ENCODE results near the gene SYNE1.
A peak's percentile ranks its signal among the peaks of the same experiment; 100 is the strongest.
"Not testable (repeated sequence)": the region's sequence is repeated elsewhere in the genome, so short reads cannot be mapped to it uniquely, and the experiment has no call there.

SYNE1 gene

DNA sequence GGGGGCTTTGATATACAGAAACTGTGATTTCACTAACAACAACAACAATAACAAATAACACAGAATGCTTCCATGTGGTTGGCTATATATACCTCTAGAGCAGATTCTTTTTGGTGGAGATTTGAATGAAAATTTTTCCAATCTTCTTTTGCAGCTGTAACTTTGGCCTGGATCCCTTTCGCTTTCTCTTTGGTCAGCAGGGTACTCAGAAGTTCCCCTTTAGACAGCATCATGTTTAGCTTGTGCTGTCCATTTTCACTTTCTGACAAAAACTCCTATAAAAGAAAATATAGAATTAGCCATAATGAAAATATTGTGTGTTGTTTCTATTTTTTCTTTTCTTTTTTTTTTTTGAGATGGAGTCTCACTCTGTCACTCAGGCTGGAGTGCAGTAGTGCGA is 264.2 kb downstream of the SYNE1 start:
- DNase-seq (ENCODE audit: low read depth): no peak

DNA sequence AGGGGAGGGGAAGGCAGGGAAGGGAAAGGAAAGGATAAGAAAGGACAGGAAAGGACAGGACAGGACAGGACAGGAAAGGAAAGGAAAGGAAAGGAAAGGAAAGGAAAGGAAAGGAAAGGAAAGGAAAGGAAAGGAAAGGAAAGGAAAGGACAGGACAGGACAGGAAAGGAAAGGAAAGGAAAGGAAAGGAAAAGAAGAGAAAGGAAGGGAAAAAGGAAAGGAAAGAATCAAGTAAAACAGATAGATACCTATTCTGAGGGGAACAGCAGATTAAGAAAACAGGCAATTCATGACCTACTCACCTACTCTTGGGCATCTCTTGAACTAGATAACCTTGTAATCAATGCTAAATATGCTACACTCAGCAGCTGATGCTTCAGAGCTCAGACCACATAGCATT is 265.4 kb downstream of the SYNE1 start:
- DNase-seq (ENCODE audit: low read depth): no peak

- no peak for DNase-seq (ENCODE audit: low read depth)
Observed at GRCh38 chr6:152368751-152369624, 268.2 kb downstream of the SYNE1 start.

GRCh38 chr6:152364866-152365265 is 272.3 kb downstream of the SYNE1 start:
- no peak for DNase-seq (ENCODE audit: low read depth)

DNA sequence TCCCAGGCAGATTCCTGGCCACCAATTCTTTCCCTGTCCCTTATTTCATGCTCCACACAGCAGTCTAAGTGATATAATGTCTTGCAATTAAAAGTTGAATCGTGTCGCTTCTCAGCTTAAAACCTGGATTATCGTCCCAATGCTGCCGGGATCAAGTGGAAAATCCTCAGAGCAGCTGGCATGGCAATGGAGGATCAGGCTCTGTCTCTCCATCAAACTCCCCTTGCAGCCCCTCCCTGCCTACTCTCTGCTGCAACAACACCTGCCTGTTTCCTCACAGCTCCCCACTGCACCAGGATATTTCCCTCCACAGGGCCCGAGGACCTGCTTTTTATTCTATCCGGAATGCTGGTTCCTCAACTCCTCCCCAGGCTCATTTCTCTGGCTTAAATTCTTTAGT is 277.1 kb downstream of the SYNE1 start:
- no peak for DNase-seq (ENCODE audit: low read depth)

GRCh38 chr6:152356662-152357061 is 280.5 kb downstream of the SYNE1 start:
- no peak for DNase-seq (ENCODE audit: low read depth)

GRCh38 chr6:152356016-152356415 is 281.1 kb downstream of the SYNE1 start:
- no peak for DNase-seq (ENCODE audit: low read depth)

- DNase-seq (ENCODE audit: low read depth): no peak
Observed at GRCh38 chr6:152355166-152355565, 282.0 kb downstream of the SYNE1 start.

- no peak for DNase-seq (ENCODE audit: low read depth)
Observed at GRCh38 chr6:152353440-152353839, 283.7 kb downstream of the SYNE1 start.

- DNase-seq (ENCODE audit: low read depth): no peak
Observed at GRCh38 chr6:152351742-152352141, 285.4 kb downstream of the SYNE1 start.

- no peak for DNase-seq (ENCODE audit: low read depth)
Observed at GRCh38 chr6:152351110-152351509, 286.1 kb downstream of the SYNE1 start.

DNA sequence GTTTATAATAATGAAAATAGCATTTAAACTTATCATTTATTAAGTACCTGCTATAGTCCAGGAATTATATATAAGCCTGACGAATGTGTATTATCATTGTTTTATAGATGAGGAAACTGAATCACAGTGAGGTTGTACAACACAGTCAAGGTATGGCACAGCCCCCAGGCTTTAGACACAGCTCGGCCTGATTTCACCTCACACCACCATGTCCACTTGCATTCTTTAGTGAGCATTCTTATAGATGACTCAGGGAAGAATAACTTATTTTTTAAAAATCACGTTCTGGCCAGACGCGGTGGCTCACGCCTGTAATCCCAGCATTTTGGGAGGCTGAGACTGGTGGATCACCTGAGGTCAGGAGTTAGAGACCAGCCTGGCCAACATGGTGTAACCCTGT is 289.0 kb downstream of the SYNE1 start:
- DNase-seq (ENCODE audit: low read depth): no peak

DNA sequence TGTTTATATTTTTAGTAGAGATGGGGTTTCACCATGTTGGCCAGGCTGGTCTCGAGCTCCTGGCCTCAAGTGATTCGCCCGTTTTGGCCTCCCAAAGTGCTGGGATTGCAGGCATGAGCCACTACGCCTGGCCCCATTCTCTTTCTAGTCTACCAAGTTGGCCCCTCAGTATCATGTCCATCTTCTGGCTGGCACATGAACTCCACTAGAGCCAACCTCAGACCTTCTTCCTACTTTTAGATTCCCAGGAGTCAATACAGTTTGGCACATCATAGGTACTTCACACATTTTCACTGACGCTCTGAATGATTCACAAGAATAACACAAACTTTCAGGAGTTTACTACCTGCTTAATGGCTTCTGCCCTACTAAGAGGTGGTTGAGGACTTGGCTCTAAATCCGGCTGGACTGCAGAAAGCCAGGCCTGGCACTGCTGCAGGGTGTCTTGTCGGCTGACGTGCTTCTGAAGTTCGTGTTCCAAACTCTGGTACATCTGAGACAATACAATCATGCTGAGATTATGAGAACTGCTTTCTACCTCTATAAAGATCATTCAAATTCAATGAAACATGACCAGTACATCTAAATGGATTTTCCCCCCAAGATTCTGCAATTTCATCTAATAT is 293.3 kb downstream of the SYNE1 start:
- DNase-seq (ENCODE audit: low read depth): no peak

DNA sequence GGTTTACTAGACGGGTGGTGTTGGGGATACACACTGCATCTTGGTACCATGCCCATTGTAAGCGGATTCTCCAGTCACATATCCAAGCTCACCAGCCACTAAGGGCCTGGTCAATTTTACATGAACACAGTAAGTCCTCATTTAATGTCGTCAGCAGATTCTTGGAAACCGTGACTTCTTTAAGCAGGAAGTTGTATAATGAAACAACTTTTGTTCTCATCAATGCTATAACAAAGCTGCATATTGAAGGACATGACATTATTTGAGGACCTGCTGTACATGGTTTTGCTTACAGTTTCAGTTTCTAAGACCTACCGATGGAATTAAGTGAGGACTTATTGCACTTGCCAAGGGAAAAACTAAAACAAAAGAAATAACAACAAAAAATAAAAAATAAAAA is 295.6 kb downstream of the SYNE1 start:
- no peak for DNase-seq (ENCODE audit: low read depth)

GRCh38 chr6:152338335-152339125 is 298.6 kb downstream of the SYNE1 start:
- peak; percentile 27 for DNase-seq (ENCODE audit: low read depth)

- no peak for DNase-seq (ENCODE audit: low read depth)
Observed at GRCh38 chr6:152334555-152334954, 302.6 kb downstream of the SYNE1 start.

- no peak for DNase-seq (ENCODE audit: low read depth)
Observed at GRCh38 chr6:152330961-152331360, 306.2 kb downstream of the SYNE1 start.

DNA sequence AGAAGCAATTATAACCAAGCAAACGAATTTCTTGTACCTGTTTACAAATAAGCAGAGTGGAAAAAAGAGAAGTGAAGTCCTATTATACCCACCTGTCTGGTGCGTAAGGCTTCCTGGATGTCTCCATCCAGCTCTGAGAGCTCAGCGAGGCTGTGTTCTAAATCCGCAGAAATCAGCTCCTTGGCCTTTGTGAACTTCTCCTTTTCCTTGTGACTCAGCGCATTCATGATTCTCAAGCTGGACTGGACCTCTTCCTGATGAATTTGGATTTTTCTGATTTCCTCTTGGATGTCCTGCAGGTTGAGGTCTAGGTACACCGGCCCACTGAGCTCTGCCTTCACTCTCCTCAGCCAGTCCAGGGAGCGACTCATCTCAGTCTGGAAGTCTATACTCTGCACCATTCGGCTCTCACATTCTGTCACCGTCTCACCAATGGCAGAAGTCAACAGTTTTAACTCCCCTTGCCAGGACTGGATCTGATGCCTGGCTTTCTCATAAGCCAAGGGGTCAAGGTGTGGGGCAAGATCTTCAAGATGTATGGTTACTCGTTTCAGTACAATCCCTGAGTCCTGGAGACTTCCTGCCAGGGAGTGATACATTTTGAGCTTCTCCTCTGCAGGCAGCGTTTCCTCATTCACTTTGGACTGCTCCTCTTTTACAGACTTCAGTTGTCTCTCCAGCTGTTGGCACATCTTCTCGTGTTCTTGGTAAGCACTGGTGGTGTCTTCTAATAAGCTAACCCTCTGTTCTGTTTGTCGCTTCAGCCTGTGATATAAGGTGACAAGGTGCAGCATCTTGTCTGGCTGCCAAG is 307.3 kb downstream of the SYNE1 start:
- DNase-seq (ENCODE audit: low read depth): no peak

- not testable (repeated sequence) for DNase-seq (ENCODE audit: low read depth)
Observed at GRCh38 chr6:152328200-152328599, 309.0 kb downstream of the SYNE1 start.

DNA sequence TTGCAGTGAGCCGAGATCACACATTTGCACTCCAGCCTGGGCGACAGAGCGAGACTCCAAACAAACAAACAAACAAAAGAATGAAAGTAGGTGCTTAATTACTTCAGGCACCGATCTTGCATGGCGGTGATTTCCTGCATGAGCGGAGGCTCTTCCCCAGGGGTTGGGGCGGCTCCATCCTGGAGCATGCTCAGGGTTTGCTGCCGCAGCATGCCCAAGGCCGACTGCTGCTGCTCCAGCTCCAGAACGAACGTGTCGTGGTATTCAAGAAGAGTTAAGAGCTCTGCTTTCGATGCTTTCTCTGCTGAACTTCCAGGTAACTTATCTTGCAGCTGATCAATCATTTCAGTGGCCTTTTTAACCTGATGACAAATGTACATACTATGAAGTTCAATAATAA is 313.8 kb downstream of the SYNE1 start:
- DNase-seq (ENCODE audit: low read depth): no peak

DNA sequence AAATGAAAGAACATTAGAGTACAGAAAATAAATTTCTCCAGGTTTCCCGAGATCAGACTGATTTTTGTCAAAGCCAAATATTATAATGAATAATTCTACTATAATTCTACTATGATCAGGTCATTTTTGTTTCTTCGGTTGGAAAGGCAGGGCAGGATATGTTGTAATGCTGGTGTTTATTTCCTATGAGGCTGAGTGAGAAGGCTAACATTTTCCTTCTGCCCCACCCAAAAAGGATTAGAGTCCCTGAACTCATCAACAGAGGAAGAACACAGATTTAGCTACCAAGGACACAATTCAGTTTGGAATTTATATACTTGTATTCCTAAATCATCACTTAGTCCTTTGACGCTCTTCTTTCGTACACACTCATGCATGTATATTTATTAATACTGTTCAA is 318.9 kb downstream of the SYNE1 start:
- DNase-seq (ENCODE audit: low read depth): no peak

DNA sequence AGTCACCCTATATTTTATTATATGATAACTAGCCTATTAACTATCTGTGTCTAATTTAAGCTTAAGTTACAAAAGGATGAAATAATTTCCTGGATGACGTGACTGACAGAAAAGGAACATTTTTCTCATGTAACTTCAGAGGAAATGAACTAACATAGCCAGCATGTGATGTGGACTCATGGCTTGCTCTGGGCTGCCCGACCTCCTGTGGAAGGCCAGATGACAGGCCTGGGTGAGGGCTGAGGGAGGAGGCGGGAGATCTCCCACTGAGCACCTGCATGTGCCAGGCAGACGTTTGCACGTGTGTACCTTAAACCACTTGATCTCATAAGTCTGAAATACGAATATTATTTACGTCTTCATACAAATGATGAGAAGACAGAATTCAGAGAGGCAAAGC is 321.1 kb downstream of the SYNE1 start:
- no peak for DNase-seq (ENCODE audit: low read depth)

All from activated gamma-delta T cell treated with anti-CD3 and anti-CD28 coated beads, Interleukin-2, amount 50 U/mL, for 16 hours (primary cell).